Activated CD4-positive, alpha-beta T cell treated with anti-CD3 and anti-CD28 coated beads for 36 hours (primary cell): ENCODE data around the gene RRN3. TPM values are rescaled to one million over a fixed set of nuclear protein-coding genes. Genes with fewer than 3 reads are reported as not detected.
"Not testable (repeated sequence)": the region's sequence is repeated elsewhere in the genome, so short reads cannot be mapped to it uniquely, and the experiment has no call there.

Source experiments
- ATAC-seq: fragments of 200-7000 bp; cut with Tn5 transposase; one replicate; pipeline ENCODE4 v1.10.0; 2021; ENCODE audit warnings: mild to moderate bottlenecking, moderate library complexity
- CTCF ChIA-PET: fragments of 350-600 bp; sonication (Branson Sonifier 250); formaldehyde crosslinking; loops from one replicate; lab custom pipeline; 2021; ENCODE audit warnings: antibody characterized with exemption; lab: Charles Lee
- POLR2A ChIA-PET: fragments of 350-600 bp; sonication (Branson Sonifier 250); formaldehyde crosslinking; loops from one replicate; lab custom pipeline; 2021; ENCODE audit warnings: antibody characterized with exemption, inconsistent platforms; lab: Charles Lee
- DNase-seq: peaks from one replicate; pipeline ENCODE4 v3.0.0-alpha.2; 2020
- H3K27ac Mint-ChIP-seq: one replicate; pipeline ENCODE4 v1.8.0; 2021; ENCODE audit warnings: mixed read lengths
- H3K27me3 Mint-ChIP-seq: one replicate; pipeline ENCODE4 v1.8.0; 2021; ENCODE audit warnings: mixed read lengths
- H3K36me3 Mint-ChIP-seq: one replicate; pipeline ENCODE4 v1.8.0; 2021; ENCODE audit warnings: low read depth, mixed read lengths
- H3K4me1 Mint-ChIP-seq: one replicate; pipeline ENCODE4 v1.8.0; 2021; ENCODE audit warnings: mixed read lengths
- H3K4me3 Mint-ChIP-seq: one replicate; pipeline ENCODE4 v1.8.0; 2021; ENCODE audit warnings: mild to moderate bottlenecking, moderate library complexity, mixed read lengths
- H3K9me3 Mint-ChIP-seq: one replicate; pipeline ENCODE4 v1.8.0; 2021; ENCODE audit warnings: low read depth, mixed read lengths
- intact Hi-C, 2 experiments: fragments of 100-400 bp; cut with DNase I in 1 of 2; cut with micrococcal nuclease in 1 of 2; formaldehyde crosslinking; loops; one replicate each; pipeline versions ENCODE4 v1.14.2 to v1.15.1; 2022 to 2024; cut with DNase I, micrococcal nuclease
- total RNA-seq, 2 experiments: library from RNA; stranded (reverse); gene quantifications; one replicate each; pipeline ENCODE4 v1.2.3, GENCODE V29; 2021

RRN3 gene
- 10 to 100 TPM; 27.0 to 36.1 TPM for total RNA-seq

GRCh38 chr16:15093955-15094827 lies at the start of gene RRN3:
Gene RRN3 (minus strand): TSS chr16:15094272. CDS start chr16:15094233, 39 bp downstream.
- intact Hi-C loops: loop anchor here in 1 of 2 experiments (2.0 to 10.0 kb wide), 5 partner anchors 39 to 549 kb away; partner anchors contain the start of genes BFAR, MARF1 and PARN
- DNase-seq: peak; percentile 93
- H3K9me3 Mint-ChIP-seq, H3K27me3 Mint-ChIP-seq: not testable (repeated sequence)
- POLR2A ChIA-PET: interaction anchor here (0.6 to 0.9 kb wide), 3 partner anchors 16 to 382 kb away, joined by 4 to 7 read pairs (median 5); no protein-coding TSS in a partner anchor
- Mint-ChIP-seq H3K4me3 (peak within 1 kb of the TSS; percentile 90), H3K27ac (peak within 1 kb of the TSS; percentile 95), H3K36me3 (peaks cover 19% of the 10 kb centered on the region), H3K4me1 (peaks cover 20% of the 10 kb centered on the region)
- CTCF ChIA-PET: interaction anchor here (0.6 to 1.9 kb wide), 3 partner anchors 22 to 754 kb away, joined by 3 to 6 read pairs (median 4); partner anchors contain the start of gene NTAN1
- peak; percentile 100 for ATAC-seq

GRCh38 chr16:15143601-15144091 lies 49.6 kb upstream of the RRN3 start:
- H3K27ac Mint-ChIP-seq, POLR2A ChIA-PET, CTCF ChIA-PET, H3K27me3 Mint-ChIP-seq, DNase-seq, H3K9me3 Mint-ChIP-seq, ATAC-seq, intact Hi-C loops, H3K4me3 Mint-ChIP-seq, H3K36me3 Mint-ChIP-seq: not testable (repeated sequence)
- H3K4me1 Mint-ChIP-seq: peaks cover 11% of the 10 kb centered on the region

GRCh38 chr16:15142891-15143600 lies 49.0 kb upstream of the RRN3 start:
- ATAC-seq, H3K36me3 Mint-ChIP-seq, CTCF ChIA-PET, intact Hi-C loops, POLR2A ChIA-PET, DNase-seq, H3K9me3 Mint-ChIP-seq, H3K4me3 Mint-ChIP-seq, H3K27ac Mint-ChIP-seq, H3K27me3 Mint-ChIP-seq: not testable (repeated sequence)
- peaks cover 11% of the 10 kb centered on the region for H3K4me1 Mint-ChIP-seq

GRCh38 chr16:15142107-15142890 lies 48.2 kb upstream of the RRN3 start:
- H3K4me3 Mint-ChIP-seq, intact Hi-C loops, H3K4me1 Mint-ChIP-seq, POLR2A ChIA-PET, ATAC-seq, DNase-seq, H3K27me3 Mint-ChIP-seq, CTCF ChIA-PET, H3K27ac Mint-ChIP-seq, H3K9me3 Mint-ChIP-seq, H3K36me3 Mint-ChIP-seq: not testable (repeated sequence)

GRCh38 chr16:15141586-15141985 lies 47.5 kb upstream of the RRN3 start:
- ChIA-PET POLR2A (no interaction called here), CTCF (no interaction called here)
- ATAC-seq (no peak), DNase-seq (no peak)
- Mint-ChIP-seq H3K9me3 (no peaks in the 10 kb centered on the region), H3K36me3 (no peaks in the 10 kb centered on the region), H3K27me3 (no peaks in the 10 kb centered on the region), H3K4me3 (no peak overlapping the region), H3K27ac (no peak overlapping the region), H3K4me1 (peaks cover 7% of the 10 kb centered on the region)
- intact Hi-C loops: no loop called here

- intact Hi-C loops, H3K4me1 Mint-ChIP-seq, H3K4me3 Mint-ChIP-seq, DNase-seq, ATAC-seq, H3K9me3 Mint-ChIP-seq, POLR2A ChIA-PET, CTCF ChIA-PET, H3K36me3 Mint-ChIP-seq, H3K27me3 Mint-ChIP-seq: not testable (repeated sequence)
- peak overlapping the region; percentile 25 for H3K27ac Mint-ChIP-seq
Measured at GRCh38 chr16:15140444-15141365, 46.6 kb upstream of the RRN3 start.

GRCh38 chr16:15137514-15137913 lies 43.4 kb upstream of the RRN3 start:
- ATAC-seq, H3K27ac Mint-ChIP-seq, H3K36me3 Mint-ChIP-seq, CTCF ChIA-PET, DNase-seq, H3K9me3 Mint-ChIP-seq, intact Hi-C loops, H3K4me1 Mint-ChIP-seq, H3K27me3 Mint-ChIP-seq, H3K4me3 Mint-ChIP-seq, POLR2A ChIA-PET: not testable (repeated sequence)

GRCh38 chr16:15135483-15136360 lies 41.6 kb upstream of the RRN3 start:
- ATAC-seq, H3K4me1 Mint-ChIP-seq, H3K27ac Mint-ChIP-seq, POLR2A ChIA-PET, intact Hi-C loops, H3K9me3 Mint-ChIP-seq, DNase-seq, H3K36me3 Mint-ChIP-seq, H3K4me3 Mint-ChIP-seq, CTCF ChIA-PET, H3K27me3 Mint-ChIP-seq: not testable (repeated sequence)

GRCh38 chr16:15134752-15135482 lies 40.8 kb upstream of the RRN3 start:
- H3K36me3 Mint-ChIP-seq, intact Hi-C loops, ATAC-seq, H3K27ac Mint-ChIP-seq, H3K4me1 Mint-ChIP-seq, H3K4me3 Mint-ChIP-seq, H3K9me3 Mint-ChIP-seq, H3K27me3 Mint-ChIP-seq, CTCF ChIA-PET, POLR2A ChIA-PET, DNase-seq: not testable (repeated sequence)
